ENCODE data around the gene SDR42E2. TPM values are rescaled to one million over a fixed set of nuclear protein-coding genes. Genes with fewer than 3 reads are reported as not detected.
"Not testable (repeated sequence)": the region's sequence is repeated elsewhere in the genome, so short reads cannot be mapped to it uniquely, and the experiment has no call there.

The SDR42E2 gene
- total RNA-seq, 2 donors from 2014 or later: 0.66 TPM; not detected in 1

GRCh38 chr16:22171953-22172352 is 9.6 kb downstream of the SDR42E2 start:
- 80 to 86% methylated on average over 6 of the region's 6 CpGs for WGBS, 2 donors
- H3K9me3 ChIP-seq: no peaks in the 10 kb centered on the region
- no peaks in the 10 kb centered on the region for H3K4me1 ChIP-seq
- no peaks in the 10 kb centered on the region for H3K36me3 ChIP-seq (replicated peaks in 1 of 2; ENCODE audit: insufficient read depth in 1 of 2, low read depth in 2 of 2)
- intact Hi-C loops (cut with DNase I): loop anchor here (10.0 kb wide), 1 partner anchor 227 kb away; no protein-coding TSS in a partner anchor
- DNase-seq: no peak
- H3K27ac ChIP-seq: no peak overlapping the region
- no peak for ATAC-seq
- H3K4me3 ChIP-seq: no peak overlapping the region
- no peak for TF ChIP-seq POLR2A (IDR thresholded peaks at IDR 0.05)
- no peak for TF ChIP-seq CTCF (IDR thresholded peaks at IDR 0.05)
- no peaks in the 10 kb centered on the region for H3K27me3 ChIP-seq

GRCh38 chr16:22172642-22173041 is 10.3 kb downstream of the SDR42E2 start:
- not testable (repeated sequence) for H3K9me3 ChIP-seq; H3K36me3 ChIP-seq (replicated peaks in 1 of 2; ENCODE audit: insufficient read depth in 1 of 2, low read depth in 2 of 2); H3K27ac ChIP-seq; DNase-seq; H3K27me3 ChIP-seq; H3K4me1 ChIP-seq; ATAC-seq; H3K4me3 ChIP-seq
- WGBS, 2 donors: 81 to 86% methylated on average over 1 of the region's 1 CpG
- intact Hi-C loops (cut with DNase I): loop anchor here (10.0 kb wide), 1 partner anchor 228 kb away; no protein-coding TSS in a partner anchor

GRCh38 chr16:22174642-22175041 is 12.3 kb downstream of the SDR42E2 start:
- Histone ChIP-seq H3K36me3 (replicated peaks in 1 of 2; ENCODE audit: insufficient read depth in 1 of 2, low read depth in 2 of 2) (no peaks in the 10 kb centered on the region), H3K4me1 (no peaks in the 10 kb centered on the region), H3K27ac (no peak overlapping the region), H3K4me3 (no peak overlapping the region), H3K9me3 (no peaks in the 10 kb centered on the region), H3K27me3 (no peaks in the 10 kb centered on the region)
- intact Hi-C loops (cut with DNase I): loop anchor here (10.0 kb wide), 1 partner anchor 230 kb away; no protein-coding TSS in a partner anchor
- WGBS, 2 donors: 45 to 49% methylated on average over 9 of the region's 9 CpGs
- DNase-seq: no peak
- TF ChIP-seq CTCF (IDR thresholded peaks at IDR 0.05): no peak
- no peak for TF ChIP-seq POLR2A (IDR thresholded peaks at IDR 0.05)
- no peak for ATAC-seq

GRCh38 chr16:22177968-22178930 is 15.9 kb downstream of the SDR42E2 start:
- 66 to 79% methylated on average over 8 to 18 of the region's 18 CpGs for WGBS, 2 donors

More at GRCh38 chr16:22177968-22178930, 15.9 kb downstream of the SDR42E2 start:
- Histone ChIP-seq H3K4me3 (no peak overlapping the region), H3K9me3 (no peaks in the 10 kb centered on the region), H3K27ac (no peak overlapping the region), H3K4me1 (no peaks in the 10 kb centered on the region), H3K27me3 (no peaks in the 10 kb centered on the region), H3K36me3 (replicated peaks in 1 of 2; ENCODE audit: insufficient read depth in 1 of 2, low read depth in 2 of 2) (no peaks in the 10 kb centered on the region)
- DNase-seq (no peak), ATAC-seq (peak; percentile 9)
- TF ChIP-seq CTCF (IDR thresholded peaks at IDR 0.05) (no peak), POLR2A (IDR thresholded peaks at IDR 0.05) (no peak)
- intact Hi-C loops (cut with DNase I): loop anchor here (10.0 kb wide), 1 partner anchor 233 kb away; no protein-coding TSS in a partner anchor
